H1 (cell line): ENCODE results near the gene NRXN3. TPM values are rescaled to one million over a fixed set of nuclear protein-coding genes. Genes with fewer than 3 reads are reported as not detected.

Experiments used
- BRCA1 ChIP-seq: IDR thresholded peaks from 2 replicates; pipeline ENCODE4 v1.6.1; 2012; ENCODE audit warnings: low read depth, low read length, improper control_type of control experiment
- CBX5 ChIP-seq: fragments of 300-800, 300-1000 bp; sonication (generic); IDR thresholded peaks from 2 replicates; pipeline ENCODE4 v1.7.1; 2016; ENCODE audit warnings: antibody characterized with exemption, low read length, low read depth
- CEBPB ChIP-seq: IDR thresholded peaks from 2 replicates; pipeline ENCODE4 v1.6.1; 2012; ENCODE audit warnings: low read depth, low read length
- CREB1 ChIP-seq: IDR thresholded peaks from 2 replicates; pipeline ENCODE4 v1.6.1; 2012; ENCODE audit warnings: inconsistent platforms
- CTBP2 ChIP-seq: IDR thresholded peaks from 2 replicates; pipeline ENCODE4 v1.7.0; 2011; ENCODE audit warnings: borderline replicate concordance, mild to moderate bottlenecking, moderate library complexity, mixed read lengths, low read length; ENCODE audit not compliant: insufficient read depth, insufficient read length
- CTCF ChIP-seq, 3 experiments: IDR thresholded peaks; 1 replicate in 2 of 3; 2 replicates in 1 of 3; pipeline versions ENCODE4 v1.5.1 to v1.6.1; 2011; ENCODE audit warnings: low read length in 3 of 3, mild to moderate bottlenecking in 3 of 3, inconsistent platforms in 2 of 3, low read depth in 1 of 3, moderate library complexity in 1 of 3; ENCODE audit not compliant: insufficient read depth in 1 of 3; ENCODE audit errors: control extremely low read depth in 1 of 3
- EGR1 ChIP-seq: IDR thresholded peaks from 2 replicates; pipeline ENCODE4 v1.6.1; 2011; ENCODE audit warnings: low read depth, low read length, borderline replicate concordance
- HDAC2 ChIP-seq, 2 experiments: fragments of 300-600 bp in 1 of 2; sonication (generic) in 1 of 2; IDR thresholded peaks; 2 replicates each; pipeline ENCODE4 v1.6.1; 2011 to 2012; ENCODE audit warnings: low read depth in 2 of 2, low read length in 2 of 2, mild to moderate bottlenecking in 2 of 2, moderate library complexity in 2 of 2, borderline replicate concordance in 1 of 2, inconsistent platforms in 1 of 2
- KDM5A ChIP-seq: fragments of 200-600 bp; IDR thresholded peaks from 2 replicates; pipeline ENCODE4 v1.7.1; 2012; ENCODE audit warnings: mild to moderate bottlenecking, low read length, inconsistent platforms, mixed read lengths
- MAX ChIP-seq: IDR thresholded peaks from 2 replicates; pipeline ENCODE4 v1.6.1; 2012; ENCODE audit warnings: inconsistent platforms
- PHF8 ChIP-seq: fragments of 200-600 bp; sonication (generic); conservative IDR thresholded peaks from 2 replicates; pipeline ENCODE4 v1.7.1; 2012; ENCODE audit warnings: low read depth, mild to moderate bottlenecking, inconsistent platforms, low read length, moderate library complexity
- POLR2A ChIP-seq, 2 experiments: IDR thresholded peaks; 1 replicate in 1 of 2; 2 replicates in 1 of 2; pipeline ENCODE4 v1.6.1; 2011; ENCODE audit warnings: low read depth in 2 of 2, low read length in 2 of 2, mild to moderate bottlenecking in 2 of 2; ENCODE audit errors: control extremely low read depth in 1 of 2
- POU5F1 ChIP-seq: IDR thresholded peaks from 2 replicates; pipeline ENCODE4 v1.6.1; 2011; ENCODE audit warnings: low read depth, mild to moderate bottlenecking, low read length, moderate library complexity
- RBBP5 ChIP-seq: IDR thresholded peaks from 2 replicates; pipeline ENCODE4 v1.7.1; 2012; ENCODE audit warnings: low read depth, mild to moderate bottlenecking, inconsistent platforms, low read length, moderate library complexity, borderline replicate concordance
- RXRA ChIP-seq: IDR thresholded peaks from 2 replicates; pipeline ENCODE4 v1.6.1; 2011; ENCODE audit warnings: low read depth, mild to moderate bottlenecking, low read length, moderate library complexity; ENCODE audit not compliant: insufficient read depth
- SAP30 ChIP-seq: fragments of 300-600 bp; sonication (generic); IDR thresholded peaks from 2 replicates; pipeline ENCODE4 v1.7.1; 2012; ENCODE audit warnings: low read length, moderate library complexity, mild to moderate bottlenecking, inconsistent platforms; ENCODE audit not compliant: insufficient read depth, insufficient replicate concordance
- SIX5 ChIP-seq: IDR thresholded peaks from 2 replicates; pipeline ENCODE4 v1.6.1; 2011; ENCODE audit warnings: mild to moderate bottlenecking, low read depth, low read length
- SP2 ChIP-seq: IDR thresholded peaks from 2 replicates; pipeline ENCODE4 v1.6.1; 2012; ENCODE audit warnings: mild to moderate bottlenecking, low read length, inconsistent platforms
- SRF ChIP-seq: IDR thresholded peaks from 2 replicates; pipeline ENCODE4 v1.6.1; 2011; ENCODE audit warnings: mild to moderate bottlenecking, low read depth, low read length, moderate library complexity
- YY1 ChIP-seq: IDR thresholded peaks from 2 replicates; pipeline ENCODE4 v1.6.1; 2011; ENCODE audit warnings: low read depth, mild to moderate bottlenecking, low read length
- polyA plus RNA-seq, 7 experiments: library from polyadenylated mRNA; depleted of rRNA in 3 of 7; stranded (reverse) in 5 of 7; unstranded in 2 of 7; fragments of >200 nt in 5 of 7; fragments of 200-250 nt in 2 of 7; gene quantifications; 1 replicate in 5 of 7; 2 replicates in 1 of 7; 4 replicates in 1 of 7; pipeline versions ENCODE4 v1.2.1 to v1.2.3, GENCODE V29; 2011 to 2013; ENCODE audit warnings: missing spikeins in 2 of 7, mixed read lengths in 2 of 7
- total RNA-seq: library from RNA; stranded (reverse); fragmentation: NEBNext Ultra II Directional; extraction: Animal tissue kit (Norgen Biotek cat#: 25700); gene quantifications from 2 replicates; pipeline ENCODE4 v1.2.1, GENCODE V29; 2021

The NRXN3 gene
- total and polyA plus RNA-seq, 2 of the 8 experiments (the other 6 are each of a cell fraction or from before 2014, with no cell fraction given), result 2.6 to 4.1 TPM

DNA sequence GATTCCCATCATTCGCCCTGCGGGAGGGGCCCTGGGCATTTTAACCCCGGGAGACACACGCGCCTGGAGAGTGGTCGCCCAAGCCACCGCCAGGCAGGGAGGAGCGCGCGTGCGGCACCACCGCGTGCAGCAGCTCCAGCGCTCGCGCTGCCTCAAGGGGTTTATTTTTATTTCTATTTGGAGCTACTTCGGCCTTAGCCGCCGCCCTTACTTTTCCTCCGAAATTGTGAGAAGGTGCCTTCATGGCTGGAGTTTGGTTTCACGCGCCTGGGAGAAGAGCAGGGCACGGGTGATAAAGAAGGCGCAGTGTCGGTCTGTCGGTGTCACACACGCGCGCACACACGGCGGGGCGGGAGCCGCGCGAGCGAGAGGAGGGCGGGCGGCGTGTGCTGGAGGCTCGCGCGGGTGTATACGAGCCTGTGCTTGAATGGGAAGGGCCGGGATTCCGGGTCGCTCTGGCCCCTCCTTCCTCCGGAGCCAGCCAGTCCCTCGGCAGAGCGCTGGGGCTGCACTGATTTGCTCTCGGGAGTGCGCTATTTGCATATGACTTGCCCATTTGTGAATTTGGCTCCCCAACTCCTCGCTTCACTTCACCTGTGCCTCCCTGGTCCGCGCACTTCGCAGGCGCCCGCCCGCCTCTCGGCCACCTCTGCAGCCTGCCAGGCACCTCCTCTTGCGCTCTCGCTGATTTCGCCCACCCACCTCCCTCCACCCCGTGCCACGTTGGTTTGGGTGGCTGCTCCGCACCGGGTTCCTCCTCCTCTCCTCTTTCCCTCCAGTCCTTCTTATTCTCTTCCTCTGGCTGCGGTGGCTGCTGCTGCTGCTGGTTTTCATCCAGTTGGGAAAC is 1108.8 kb downstream of the NRXN3 start (continued):
- peak; percentile 55 for TF ChIP-seq MAX
- no peak for TF ChIP-seq CBX5
- TF ChIP-seq CREB1, result no peak
- TF ChIP-seq RXRA, result no peak
- no peak for TF ChIP-seq POU5F1
- TF ChIP-seq SP2, result no peak
- no peak for TF ChIP-seq SAP30
- TF ChIP-seq EGR1, result no peak
- TF ChIP-seq SRF, result no peak
- no peak for TF ChIP-seq KDM5A
- no peak for TF ChIP-seq CEBPB
- TF ChIP-seq SIX5, result no peak
- TF ChIP-seq YY1, result no peak
- TF ChIP-seq BRCA1, result no peak
- TF ChIP-seq PHF8, result peak; percentile 33
- TF ChIP-seq CTCF (IDR thresholded peaks at IDR 0.05; ENCODE audit: control extremely low read depth in 1 of 3, insufficient read depth in 1 of 3, low read depth in 1 of 3, low read length in 3 of 3), result no peak
- peak in 1 of 2 experiments; percentile 6; a peak in 1 of 4 replicates for TF ChIP-seq HDAC2 (IDR thresholded peaks at IDR 0.05; ENCODE audit: borderline replicate concordance in 1 of 2, low read depth in 2 of 2, low read length in 2 of 2)
- no peak for TF ChIP-seq CTBP2
- 0 out of 2 replicates have a peak, but pooled peaks have one; percentile 45 for TF ChIP-seq RBBP5
- peak in 1 of 2 experiments; percentile 78; a peak in 2 of 3 replicates for TF ChIP-seq POLR2A (IDR thresholded peaks at IDR 0.05; ENCODE audit: control extremely low read depth in 1 of 2, low read depth in 2 of 2, low read length in 2 of 2)
